IMR-90 (cell line): ENCODE data around the gene RASGRP4. TPM values are rescaled to one million over a fixed set of nuclear protein-coding genes. Genes with fewer than 3 reads are reported as not detected.

Experiments
- ATAC-seq: fragments of 200-7000 bp; cut with Tn5 transposase; 2 replicates; pipeline ENCODE4 v1.9.1; 2020; ENCODE audit warnings: low read depth, mild to moderate bottlenecking, moderate library complexity
- BruUV-seq: library from RNA; stranded (reverse); fragments of 400-500 nt; replicated peaks from 2 replicates; lab custom pipeline; 2021; lab: Mats Ljungman, UMichigan
- CTCF ChIA-PET: fragments of 300-600 bp; formaldehyde crosslinking; extraction: SDS; loops from one replicate; lab custom pipeline; 2021; ENCODE audit warnings: antibody characterized with exemption; lab: Yijun Ruan, JAX
- POLR2A ChIA-PET: fragments of 300-600 bp; sonication (Branson Sonifier 250); formaldehyde crosslinking; loops from one replicate; lab custom pipeline; 2022; ENCODE audit warnings: antibody characterized with exemption; ENCODE audit not compliant: unreplicated experiment; lab: Charles Lee
- DNase-seq: peaks from one replicate; pipeline ENCODE4 v3.0.0; 2013
- H2AFZ ChIP-seq: replicated peaks from 2 replicates; pipeline ENCODE3; 2013; ENCODE audit warnings: low read length, mild to moderate bottlenecking; ENCODE audit not compliant: poor library complexity
- H2AK5ac ChIP-seq: 2 replicates; pipeline ENCODE4 v1.6.1; 2013; ENCODE audit warnings: low read depth, low read length, inconsistent platforms
- H2AK9ac ChIP-seq: replicated peaks from 2 replicates; pipeline ENCODE3; 2013; ENCODE audit warnings: mild to moderate bottlenecking, low read depth, low read length, moderate library complexity; ENCODE audit not compliant: poor library complexity
- H2BK120ac ChIP-seq: 2 replicates; pipeline ENCODE4 v1.6.1; 2013; ENCODE audit warnings: low read depth, low read length, inconsistent platforms
- H2BK15ac ChIP-seq: 3 replicates; pipeline ENCODE4 v1.6.1; 2013; ENCODE audit warnings: low read depth, low read length, inconsistent platforms
- H2BK20ac ChIP-seq: 2 replicates; pipeline ENCODE4 v1.6.1; 2013; ENCODE audit warnings: low read depth, mild to moderate bottlenecking, inconsistent platforms, low read length, moderate library complexity
- H2BK5ac ChIP-seq: 2 replicates; pipeline ENCODE4 v1.6.1; 2013; ENCODE audit warnings: mild to moderate bottlenecking, low read depth, low read length, inconsistent platforms; ENCODE audit not compliant: poor library complexity, severe bottlenecking
- H3K14ac ChIP-seq: replicated peaks from 2 replicates; pipeline ENCODE4 v1.6.1; 2013; ENCODE audit warnings: low read depth, low read length, inconsistent platforms
- H3K18ac ChIP-seq: 2 replicates; pipeline ENCODE4 v1.6.1; 2013; ENCODE audit warnings: low read depth, low read length, control low read depth
- H3K23ac ChIP-seq: 2 replicates; pipeline ENCODE4 v1.6.1; 2013; ENCODE audit warnings: low read depth, low read length, inconsistent platforms
- H3K27ac ChIP-seq: 2 replicates; pipeline ENCODE4 v1.5.1; 2013; ENCODE audit warnings: mild to moderate bottlenecking, control low read depth, low read length; ENCODE audit not compliant: insufficient read depth
- H3K27me3 ChIP-seq: 2 replicates; pipeline ENCODE4 v1.6.1; 2013; ENCODE audit warnings: low read length; ENCODE audit not compliant: control insufficient read depth, insufficient read depth
- H3K36me3 ChIP-seq: 2 replicates; pipeline ENCODE4 v1.6.1; 2013; ENCODE audit warnings: low read length, mixed read lengths; ENCODE audit not compliant: control insufficient read depth, insufficient read depth
- H3K4ac ChIP-seq: 2 replicates; pipeline ENCODE4 v1.6.1; 2013; ENCODE audit warnings: low read depth, low read length, inconsistent platforms
- H3K4me1 ChIP-seq: 2 replicates; pipeline ENCODE4 v1.6.1; 2013; ENCODE audit warnings: low read length, mixed read lengths; ENCODE audit not compliant: control insufficient read depth, insufficient read depth
- H3K4me2 ChIP-seq: 2 replicates; pipeline ENCODE4 v1.6.1; 2013; ENCODE audit warnings: low read depth, mild to moderate bottlenecking, control low read depth, low read length, moderate library complexity
- H3K4me3 ChIP-seq: 2 replicates; pipeline ENCODE4 v1.5.1; 2013; ENCODE audit warnings: low read depth, mild to moderate bottlenecking, control low read depth, low read length, moderate library complexity; ENCODE audit not compliant: insufficient read depth
- H3K56ac ChIP-seq: 2 replicates; pipeline ENCODE4 v1.6.1; 2013; ENCODE audit warnings: low read length, inconsistent platforms; ENCODE audit not compliant: insufficient read depth; ENCODE audit errors: extremely low read depth
- H3K79me1 ChIP-seq, 2 experiments: 2 replicates each; pipeline ENCODE4 v1.6.1; 2013; ENCODE audit warnings: low read length in 2 of 2, inconsistent platforms in 1 of 2, low read depth in 1 of 2
- H3K9ac ChIP-seq: 2 replicates; pipeline ENCODE4 v1.6.1; 2013; ENCODE audit warnings: low read depth, low read length, control low read depth
- H3K9me1 ChIP-seq: 2 replicates; pipeline ENCODE4 v1.6.1; 2013; ENCODE audit warnings: low read length, inconsistent platforms; ENCODE audit not compliant: insufficient read depth
- H3K9me3 ChIP-seq: 2 replicates; pipeline ENCODE4 v1.6.1; 2013; ENCODE audit warnings: low read length; ENCODE audit not compliant: control insufficient read depth, insufficient read depth
- H4K20me1 ChIP-seq: 2 replicates; pipeline ENCODE4 v1.6.1; 2013; ENCODE audit warnings: low read length, inconsistent platforms; ENCODE audit not compliant: insufficient read depth
- H4K5ac ChIP-seq: 2 replicates; pipeline ENCODE4 v1.6.1; 2013; ENCODE audit warnings: mild to moderate bottlenecking, low read depth, low read length, control low read depth
- H4K8ac ChIP-seq, 2 experiments: 2 replicates each; pipeline ENCODE4 v1.6.1; 2013; ENCODE audit warnings: low read depth in 2 of 2, low read length in 2 of 2, control low read depth in 1 of 2, inconsistent platforms in 1 of 2
- H4K91ac ChIP-seq: 2 replicates; pipeline ENCODE4 v1.6.1; 2013; ENCODE audit warnings: low read depth, low read length, inconsistent platforms; ENCODE audit not compliant: insufficient read depth
- BHLHE40 ChIP-seq: fragments of 150-350 bp; IDR thresholded peaks from 2 replicates; pipeline ENCODE4 v1.6.1; 2016; ENCODE audit warnings: mild to moderate bottlenecking, low read depth, low read length
- CEBPB ChIP-seq: IDR thresholded peaks from 2 replicates; pipeline ENCODE4 v1.6.1; 2012; ENCODE audit warnings: low read depth, low read length, improper control_type of control experiment
- CHD1 ChIP-seq: IDR thresholded peaks from 2 replicates; pipeline ENCODE4 v1.6.1; 2012; ENCODE audit warnings: low read depth, low read length, improper control_type of control experiment
- ELK1 ChIP-seq: fragments of 150-350 bp; IDR thresholded peaks from 2 replicates; pipeline ENCODE4 v1.6.1; 2016; ENCODE audit warnings: low read depth, mild to moderate bottlenecking, low read length, moderate library complexity, borderline replicate concordance
- FOS ChIP-seq: fragments of 150-350 bp; IDR thresholded peaks from 2 replicates; pipeline ENCODE4 v1.6.1; 2016; ENCODE audit warnings: low read depth, low read length
- MAZ ChIP-seq: IDR thresholded peaks from 2 replicates; pipeline ENCODE4 v1.6.1; 2012; ENCODE audit warnings: low read depth, mild to moderate bottlenecking, low read length, improper control_type of control experiment, moderate library complexity, borderline replicate concordance
- MXI1 ChIP-seq: IDR thresholded peaks from 2 replicates; pipeline ENCODE4 v1.6.1; 2012; ENCODE audit warnings: low read depth, mild to moderate bottlenecking, low read length, moderate library complexity, borderline replicate concordance
- RCOR1 ChIP-seq: IDR thresholded peaks from 2 replicates; pipeline ENCODE4 v1.6.1; 2012; ENCODE audit warnings: mild to moderate bottlenecking, low read length, improper control_type of control experiment; ENCODE audit not compliant: insufficient replicate concordance
- RFX5 ChIP-seq: IDR thresholded peaks from 2 replicates; pipeline ENCODE4 v1.8.0; 2012; ENCODE audit warnings: low read depth, mild to moderate bottlenecking, low read length, moderate library complexity
- USF2 ChIP-seq: fragments of 150-350 bp; IDR thresholded peaks from 2 replicates; pipeline ENCODE4 v1.6.1; 2017; ENCODE audit warnings: mild to moderate bottlenecking, antibody characterized with exemption, low read length, low read depth
- WGBS, 2 experiments: methylation state at CpG; one replicate each; pipeline versions ENCODE4 v1.1.5 to v1.1.7; 2013; ENCODE audit warnings: missing lambda C conversion rate in 2 of 2; ENCODE audit not compliant: insufficient read length in 1 of 2; ENCODE audit errors: extremely low coverage in 2 of 2; 5-methylcytosine and 5-hydroxymethylcytosine counted together
- dilution Hi-C: fragments of 300-500 bp; cut with HindIII; formaldehyde crosslinking; loops from one replicate; pipeline ENCODE4 v1.14.3; 2018; ENCODE audit warnings: low sequenced_read_pairs; ENCODE audit not compliant: unreplicated experiment
- in situ Hi-C: fragments of 300-500 bp; cut with MboI; formaldehyde crosslinking; loops from 3 replicates; pipeline ENCODE4 v1.14.3; 2019; ENCODE audit warnings: low sequenced_read_pairs, inconsistent platforms, mixed read lengths
- intact Hi-C: fragments of 100-400 bp; cut with micrococcal nuclease; formaldehyde crosslinking; loops from 2 replicates; pipeline ENCODE4 v1.10.0; 2022
- polyA plus RNA-seq, 3 experiments: library from polyadenylated mRNA; depleted of rRNA; stranded (reverse); fragments of >200 nt; gene quantifications; 2 replicates each; pipeline ENCODE4 v1.2.3, GENCODE V29; 2012; ENCODE audit warnings: low replicate concordance in 1 of 3
- total RNA-seq: library from RNA; depleted of rRNA; stranded (reverse); fragments of >200 nt; gene quantifications from 2 replicates; pipeline ENCODE4 v1.2.3, GENCODE V29; 2012

The RASGRP4 gene
- total and polyA plus RNA-seq, 2 of the 4 experiments (the other 2 are of a cell fraction): not detected

GRCh38 chr19:38437917-38438316 lies 11.9 kb upstream of the RASGRP4 start:
- no peaks in the 10 kb centered on the region for H3K9me1 ChIP-seq
- ChIA-PET POLR2A (no interaction called here), CTCF (no interaction called here)
- H4K5ac ChIP-seq: no peak overlapping the region
- no peaks in the 10 kb centered on the region for H3K4me1 ChIP-seq
- dilution Hi-C loops (no loop called here), intact Hi-C loops (no loop called here), in situ Hi-C loops (no loop called here)
- H3K27me3 ChIP-seq: peaks cover 18% of the 10 kb centered on the region
- H2AK9ac ChIP-seq: no peak overlapping the region
- H3K18ac ChIP-seq: no peak overlapping the region
- no peak overlapping the region for H3K4ac ChIP-seq
- DNase-seq (no peak), ATAC-seq (no peak)
- H2BK120ac ChIP-seq: no peak overlapping the region
- no peak overlapping the region for H4K8ac ChIP-seq
- no peaks in the 10 kb centered on the region for H3K9me3 ChIP-seq
- no TSS peak for BruUV-seq
- 40% methylated on average over 1 of the region's 2 CpGs; no CpG with 5 or more reads in 1 of the 2 experiments for WGBS, 2 experiments
- no peak overlapping the region for H2BK20ac ChIP-seq
- H3K23ac ChIP-seq: no peak overlapping the region
- no peaks in the 10 kb centered on the region for H4K20me1 ChIP-seq
- H2AK5ac ChIP-seq: no peak overlapping the region
- no peak overlapping the region for H2BK5ac ChIP-seq
- no peaks in the 10 kb centered on the region for H3K36me3 ChIP-seq
- H4K91ac ChIP-seq: no peak overlapping the region
- TF ChIP-seq FOS (no peak), CHD1 (no peak), MAZ (no peak), CEBPB (no peak), RCOR1 (no peak), ELK1 (no peak), MXI1 (no peak), BHLHE40 (no peak), USF2 (no peak), RFX5 (no peak)
- no peak overlapping the region for H3K14ac ChIP-seq
- H2AFZ ChIP-seq: no peak overlapping the region
- H3K56ac ChIP-seq: no peak overlapping the region
- H3K4me3 ChIP-seq: no peak overlapping the region
- H2BK15ac ChIP-seq: no peak overlapping the region
- H3K79me1 ChIP-seq: no peaks in the 10 kb centered on the region
- no peak overlapping the region for H3K4me2 ChIP-seq
- no peak overlapping the region for H3K27ac ChIP-seq
- no peak overlapping the region for H3K9ac ChIP-seq
